Middle frontal gyrus (tissue), 1 donor: ENCODE results near the gene POLE3.
"Not testable (repeated sequence)": the region's sequence is repeated elsewhere in the genome, so short reads cannot be mapped to it uniquely, and the experiment has no call there.

Experiments used
- DNase-seq: peaks from one replicate; pipeline ENCODE4 v3.0.0-alpha.2; 2015; ENCODE audit warnings: low spot score; ENCODE audit errors: extremely low spot score

POLE3 gene, protein sequence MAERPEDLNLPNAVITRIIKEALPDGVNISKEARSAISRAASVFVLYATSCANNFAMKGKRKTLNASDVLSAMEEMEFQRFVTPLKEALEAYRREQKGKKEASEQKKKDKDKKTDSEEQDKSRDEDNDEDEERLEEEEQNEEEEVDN

GRCh38 chr9:113410207-113410864, at the start of gene POLE3, which contains the start of gene C9orf43:
Gene POLE3, minus strand, starts transcription at chr9:113410675. Its CDS starts 382 bp downstream, at chr9:113410293.
Gene C9orf43, plus strand, starts transcription at chr9:113410747. Its CDS starts 2,747 bp downstream, at chr9:113413494.
- peak; percentile 88 for DNase-seq

DNA sequence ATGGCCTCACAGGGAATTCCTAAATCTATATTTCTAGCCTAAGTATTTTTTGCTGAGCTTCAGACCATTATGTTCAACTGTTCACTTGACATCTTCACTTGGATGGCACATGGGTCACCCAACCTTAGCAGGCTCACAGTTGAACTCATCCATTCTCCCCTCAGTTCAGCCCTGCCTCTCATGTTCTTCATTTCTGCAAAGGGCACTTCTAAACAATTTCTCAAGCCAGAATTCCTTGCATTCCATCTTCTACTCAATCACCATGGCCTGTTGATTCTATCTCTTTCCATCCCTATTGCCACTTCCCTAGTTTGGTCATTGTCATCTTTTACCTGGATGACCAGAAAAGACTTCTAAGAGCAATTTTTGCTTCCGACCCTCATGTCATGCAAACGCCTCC, 45.8 kb upstream of the POLE3 start:
- DNase-seq, result no peak

GRCh38 chr9:113454914-113455761, 44.7 kb upstream of the POLE3 start:
- DNase-seq, result no peak

DNA sequence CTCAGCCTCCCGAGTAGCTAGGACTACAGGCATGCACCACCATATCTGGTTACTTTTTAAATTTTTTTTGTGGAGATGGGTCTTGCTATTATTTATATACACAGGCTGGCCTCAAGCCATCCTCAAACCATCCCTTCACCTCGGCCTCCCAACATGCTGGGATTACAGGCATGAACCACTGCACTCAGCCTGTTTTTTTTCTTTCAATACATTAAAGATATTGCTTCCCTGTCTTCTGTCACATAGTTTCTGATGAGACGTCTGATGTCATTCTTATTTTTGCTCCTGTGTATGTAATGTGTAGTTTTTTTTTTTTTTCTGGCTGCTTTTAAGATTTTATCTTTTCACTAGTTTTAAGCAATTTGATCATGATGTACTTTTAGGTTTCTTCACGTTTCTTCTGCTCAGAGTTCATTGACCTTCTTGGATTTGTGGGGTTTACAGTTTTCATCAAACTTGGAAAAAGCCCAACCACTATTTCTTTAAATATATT, 41.7 kb upstream of the POLE3 start:
- no peak for DNase-seq

DNA sequence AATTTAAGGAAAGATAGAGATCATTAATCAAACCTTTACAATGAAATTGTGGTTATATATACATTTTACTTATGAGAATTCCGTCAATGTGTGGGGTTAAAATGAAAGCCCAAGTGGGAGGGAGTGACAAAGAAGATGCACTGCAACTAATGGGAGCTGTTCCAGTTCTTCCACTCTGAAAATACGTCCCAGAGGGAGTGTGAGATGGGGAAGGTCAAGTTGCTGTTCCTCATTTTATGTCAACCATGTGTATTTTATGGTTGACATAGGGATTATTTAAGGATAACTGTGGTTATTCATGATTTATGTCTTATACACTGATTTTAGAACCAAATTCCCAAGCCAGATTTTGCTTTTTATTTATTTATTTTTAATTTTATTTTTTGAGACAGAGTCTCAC, 38.9 kb upstream of the POLE3 start:
- DNase-seq, result no peak

GRCh38 chr9:113446323-113446740, 35.9 kb upstream of the POLE3 start:
- peak; percentile 71 for DNase-seq

- DNase-seq, result no peak
Measured at GRCh38 chr9:113444736-113445135, 34.3 kb upstream of the POLE3 start.

GRCh38 chr9:113437716-113438115, 27.2 kb upstream of the POLE3 start:
- not testable (repeated sequence) for DNase-seq

DNA sequence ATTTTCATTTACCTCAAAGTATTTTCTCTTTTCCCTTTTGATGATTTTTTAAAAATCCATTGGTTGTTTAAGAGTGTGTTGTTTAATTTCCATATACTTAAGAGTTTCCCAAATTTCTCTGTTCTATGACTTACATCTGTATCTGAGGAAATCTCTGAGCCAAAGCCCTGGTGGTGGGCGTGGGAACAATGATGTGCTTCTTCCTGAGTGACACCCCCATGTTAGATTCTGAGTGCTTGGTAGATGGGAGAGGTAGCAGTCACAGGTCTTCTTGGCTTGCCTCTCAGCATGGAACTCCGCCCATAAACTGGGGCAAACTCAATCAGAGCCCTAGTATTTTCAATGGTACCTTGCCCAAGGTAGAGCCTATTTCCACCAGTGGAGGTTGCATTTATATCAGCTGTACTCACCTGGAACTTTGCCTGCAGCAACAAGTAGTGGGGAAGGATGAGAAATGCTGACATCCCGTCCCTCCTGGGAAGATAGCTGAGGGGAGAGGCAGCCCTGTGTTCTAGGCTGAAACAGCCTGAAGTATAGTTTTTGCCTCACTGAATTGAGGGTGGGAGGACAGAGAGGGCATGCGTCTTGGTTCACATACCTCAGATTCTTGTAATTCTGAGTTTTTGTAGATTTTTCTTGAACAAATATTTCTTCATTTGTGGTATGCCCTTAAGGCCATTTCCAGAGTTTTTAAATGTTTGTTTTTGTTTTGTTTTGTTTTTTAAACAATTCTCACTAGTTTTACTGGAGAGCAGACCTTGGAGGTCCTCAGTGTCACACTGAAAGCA, 26.4 kb upstream of the POLE3 start:
- no peak for DNase-seq

GRCh38 chr9:113431191-113431590, 20.7 kb upstream of the POLE3 start:
- DNase-seq, result no peak

GRCh38 chr9:113428062-113428615, 17.7 kb upstream of the POLE3 start:
- DNase-seq, result no peak

DNA sequence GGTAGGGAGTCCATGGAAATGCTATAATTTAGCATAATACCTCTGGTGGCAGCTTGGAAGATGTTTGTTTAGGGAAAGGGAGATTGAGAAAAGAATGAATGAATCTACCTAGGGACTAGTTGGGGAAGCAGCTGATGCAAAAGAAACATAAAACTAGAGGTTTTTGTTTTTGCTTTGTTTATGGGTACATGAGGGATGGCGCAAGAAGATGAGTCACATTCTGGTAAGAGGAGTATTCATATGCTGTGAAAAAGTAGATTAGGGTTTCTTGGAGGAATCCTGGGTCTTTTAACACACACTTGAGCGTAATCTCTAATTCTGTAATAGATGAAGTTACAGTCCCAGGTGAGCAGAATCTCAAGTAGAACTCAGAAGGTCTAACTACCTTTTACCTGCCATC, 17.2 kb upstream of the POLE3 start:
- no peak for DNase-seq

DNA sequence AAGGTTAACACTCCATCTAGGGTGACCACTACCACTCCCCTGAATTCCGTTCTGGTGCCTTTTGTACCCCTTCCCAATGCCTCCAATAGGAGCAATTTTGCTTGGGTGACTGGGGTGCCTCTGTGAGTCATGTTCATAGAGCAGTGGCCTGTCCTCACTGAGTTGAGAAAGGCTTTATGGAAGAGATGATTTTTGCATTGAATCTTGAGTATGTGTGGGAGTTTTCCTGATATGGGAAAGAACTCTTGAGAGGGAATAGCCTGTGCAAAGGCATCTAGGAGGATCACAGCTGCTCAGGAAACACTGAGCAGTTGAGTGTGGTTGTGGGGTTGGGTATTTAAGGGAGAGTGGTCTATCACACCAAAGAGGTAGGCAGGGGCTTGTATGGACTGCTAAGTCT, 16.2 kb upstream of the POLE3 start:
- no peak for DNase-seq

- DNase-seq, result no peak
Measured at GRCh38 chr9:113425072-113425471, 14.6 kb upstream of the POLE3 start.

- DNase-seq, result no peak
Measured at GRCh38 chr9:113421726-113422125, 11.3 kb upstream of the POLE3 start.

DNA sequence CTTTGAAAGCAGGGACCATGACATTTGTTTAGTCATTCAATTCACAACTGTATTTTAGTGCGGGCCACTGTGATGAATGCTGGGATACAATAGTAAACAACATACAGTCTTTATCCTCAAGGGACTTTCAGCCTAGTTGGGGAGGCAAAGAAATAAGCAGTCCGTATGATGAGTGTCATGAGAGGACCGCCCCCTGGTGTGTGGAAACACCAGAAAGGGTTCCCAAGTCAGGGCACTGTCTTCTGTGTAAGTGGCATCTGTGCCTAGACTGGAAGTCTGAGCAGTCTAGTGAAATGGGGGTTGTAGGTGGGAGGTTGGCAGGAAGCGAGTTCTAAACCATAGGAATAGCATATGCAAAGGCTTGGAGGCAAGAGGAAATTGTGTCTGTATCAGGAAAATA, 6.9 kb upstream of the POLE3 start:
- DNase-seq, result no peak

DNA sequence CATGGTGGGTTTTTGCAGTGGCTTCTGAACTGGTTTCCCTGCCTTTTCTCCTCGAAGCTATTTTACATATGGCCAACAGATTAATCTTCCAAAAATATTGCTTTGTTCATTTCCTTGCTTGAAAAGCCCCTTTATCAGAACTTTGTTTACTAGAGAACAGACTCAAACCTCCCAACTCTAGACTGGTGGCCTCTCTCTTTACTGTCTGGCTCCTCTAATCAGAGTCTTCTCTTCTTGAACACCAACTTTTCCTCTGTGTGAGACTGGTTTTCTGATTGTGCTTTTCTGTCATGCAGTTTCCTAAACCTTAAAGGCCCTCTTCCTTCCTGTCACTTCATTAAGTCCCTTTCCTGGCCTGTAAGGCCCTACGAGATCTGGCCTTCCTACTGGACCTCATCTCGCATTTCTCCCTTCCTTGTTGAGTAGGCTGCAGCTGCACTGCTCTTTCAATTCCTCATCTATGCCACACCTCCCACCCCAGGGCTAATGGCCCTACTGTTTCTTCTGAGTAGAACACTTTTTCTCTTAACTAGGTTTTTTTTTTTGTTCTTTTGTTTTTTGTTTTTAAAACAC, 5.8 kb upstream of the POLE3 start:
- no peak for DNase-seq

GRCh38 chr9:113409883-113410206, 630 bp downstream of the POLE3 start:
- no peak for DNase-seq

- no peak for DNase-seq
Measured at GRCh38 chr9:113409481-113409880, 994 bp downstream of the POLE3 start.

- DNase-seq, result not testable (repeated sequence)
Measured at GRCh38 chr9:113406873-113407511, 3.5 kb downstream of the POLE3 start.
